GM21825 (cell line): Measurements from ENCODE around the gene ACP4.
A peak's percentile ranks its signal among the peaks of the same experiment; 100 is the strongest.

Experiments used
- ATAC-seq: cut with Tn5 transposase; IDR thresholded peaks from one replicate; pipeline ENCODE4 v1.9.1; 2021; ENCODE audit warnings: mild to moderate bottlenecking, moderate library complexity; ENCODE audit not compliant: unreplicated experiment

ACP4 gene

GRCh38 chr19:50820549-50821247 lies 30.5 kb downstream of the ACP4 start:
- ATAC-seq = no peak

DNA sequence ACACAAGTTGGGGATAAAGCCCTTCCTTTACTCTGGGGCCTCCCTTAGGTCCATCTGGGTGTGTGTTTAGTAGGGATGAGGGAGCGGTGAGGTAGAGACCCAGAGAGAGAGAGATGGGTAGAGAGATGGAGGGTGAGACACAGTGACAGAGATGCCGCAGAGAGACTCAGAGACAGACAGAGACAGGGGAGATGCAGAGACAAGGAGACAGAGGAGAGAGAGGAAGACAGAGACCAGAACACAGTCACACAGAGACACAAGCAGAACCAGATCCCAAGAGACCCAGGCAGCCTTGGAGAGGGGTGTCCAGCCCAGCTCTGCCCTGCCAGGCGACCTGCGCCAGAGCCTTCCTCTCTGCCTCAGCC lies 31.0 kb downstream of the ACP4 start:
- no peak for ATAC-seq

DNA sequence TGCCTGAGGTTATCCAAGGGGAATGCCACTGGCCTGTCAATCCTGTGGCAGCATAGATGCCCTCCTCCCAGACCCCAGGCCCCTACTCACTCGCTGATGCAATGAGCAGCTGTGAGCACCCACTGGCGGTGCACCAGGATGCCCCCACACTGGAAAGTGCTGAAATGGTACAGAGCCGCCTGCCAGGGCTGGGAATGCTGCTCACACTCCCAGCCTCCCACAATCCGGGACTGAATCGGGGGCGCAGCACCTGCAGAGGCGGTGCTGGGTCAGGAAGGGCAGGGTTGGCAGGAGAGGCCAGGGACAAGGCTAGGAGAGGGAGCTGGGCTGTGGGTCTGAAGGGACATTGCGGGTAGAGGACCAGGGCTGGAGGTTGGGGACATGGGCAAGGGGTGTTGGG lies 31.4 kb downstream of the ACP4 start:
- ATAC-seq = no peak

DNA sequence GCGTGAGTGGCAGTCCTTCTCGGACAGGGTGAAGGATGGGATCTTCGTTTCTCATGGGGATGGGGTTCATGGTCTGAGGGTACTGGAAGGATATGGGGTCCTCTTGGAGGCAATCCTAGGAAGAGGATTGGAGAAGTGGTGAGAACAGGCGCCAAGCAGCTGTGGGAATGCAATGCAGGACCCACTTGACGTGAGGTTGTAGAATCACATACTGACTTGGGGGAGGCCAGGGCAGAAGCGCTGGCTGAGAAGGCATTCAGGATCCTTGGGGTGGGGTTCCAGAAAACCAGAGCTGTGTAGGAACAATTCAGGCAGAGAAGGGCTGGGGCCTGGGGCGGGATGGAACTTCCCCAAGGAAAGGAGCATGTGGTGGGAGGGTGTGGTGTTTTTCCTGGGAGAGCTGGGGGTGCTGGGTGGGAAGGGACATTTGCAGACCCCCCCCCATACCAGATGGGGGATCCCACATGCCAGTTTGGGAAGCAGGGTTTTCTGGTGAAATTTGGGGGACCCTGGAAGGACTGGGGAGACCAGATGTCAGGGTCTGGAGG lies 32.5 kb downstream of the ACP4 start:
- no peak for ATAC-seq

- no peak for ATAC-seq
Measured at GRCh38 chr19:50823389-50824042, 33.3 kb downstream of the ACP4 start, which contains the start of gene KLK1. TSS of gene KLK1 (minus strand) at chr19:50823787. CDS start at chr19:50823748, 39 bp downstream.

- ATAC-seq = no peak
Measured at GRCh38 chr19:50826492-50827240, 36.5 kb downstream of the ACP4 start.

GRCh38 chr19:50827476-50827875 lies 37.3 kb downstream of the ACP4 start:
- ATAC-seq = no peak

DNA sequence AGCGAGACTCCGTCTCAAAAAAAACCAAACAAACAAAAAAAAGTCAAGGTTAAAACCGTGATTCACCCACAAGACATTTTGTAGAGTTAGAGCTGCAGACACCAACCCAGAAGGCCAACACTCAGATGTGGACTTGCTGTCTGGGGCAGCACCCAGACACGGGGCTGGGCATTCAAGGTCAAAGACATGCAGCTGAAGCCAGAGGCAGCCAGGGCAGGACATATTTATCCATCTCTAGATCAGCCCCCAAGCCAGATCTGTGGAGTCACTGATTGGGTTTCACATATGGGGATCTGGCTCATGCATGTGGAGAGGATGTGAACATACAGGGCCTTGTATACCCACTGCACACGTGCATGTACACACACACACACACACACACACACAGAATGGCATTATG lies 39.6 kb downstream of the ACP4 start:
- ATAC-seq = no peak

DNA sequence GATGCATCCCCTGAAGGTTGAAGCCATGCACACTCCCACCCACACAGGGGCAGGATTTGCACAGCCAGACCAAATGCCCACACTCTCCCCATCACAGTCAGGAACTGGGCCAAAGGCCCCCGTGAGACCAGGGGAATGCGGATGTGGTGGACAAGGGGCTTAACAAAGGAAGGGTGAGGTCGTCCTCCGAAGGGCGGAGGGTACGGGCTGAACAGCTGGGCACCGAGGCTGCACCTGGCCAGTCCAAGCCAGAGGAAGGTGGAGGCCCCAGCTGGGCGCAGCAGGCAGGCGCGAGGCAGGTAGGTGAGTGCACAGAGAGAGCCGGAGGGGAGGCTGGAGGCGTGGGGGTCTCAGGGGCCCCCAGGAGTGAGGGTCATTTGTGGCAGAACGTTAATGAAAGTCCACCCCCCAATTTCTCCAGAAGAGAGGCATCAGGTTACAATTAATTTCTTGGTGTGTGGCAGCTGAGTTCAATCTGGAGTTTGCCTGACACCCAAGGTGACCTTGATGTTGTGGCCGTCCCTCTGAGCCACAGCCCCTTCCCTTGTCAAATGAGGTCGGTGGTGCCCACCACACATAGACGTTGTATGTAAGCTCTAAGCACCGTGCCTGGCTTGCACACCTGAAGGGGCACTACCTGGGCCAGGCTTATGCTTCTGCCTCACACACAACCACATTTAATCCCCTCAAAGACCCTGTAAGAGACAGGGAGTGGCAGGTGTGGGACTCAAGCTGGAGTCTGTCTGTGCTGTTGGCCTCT lies 40.2 kb downstream of the ACP4 start:
- no peak for ATAC-seq

DNA sequence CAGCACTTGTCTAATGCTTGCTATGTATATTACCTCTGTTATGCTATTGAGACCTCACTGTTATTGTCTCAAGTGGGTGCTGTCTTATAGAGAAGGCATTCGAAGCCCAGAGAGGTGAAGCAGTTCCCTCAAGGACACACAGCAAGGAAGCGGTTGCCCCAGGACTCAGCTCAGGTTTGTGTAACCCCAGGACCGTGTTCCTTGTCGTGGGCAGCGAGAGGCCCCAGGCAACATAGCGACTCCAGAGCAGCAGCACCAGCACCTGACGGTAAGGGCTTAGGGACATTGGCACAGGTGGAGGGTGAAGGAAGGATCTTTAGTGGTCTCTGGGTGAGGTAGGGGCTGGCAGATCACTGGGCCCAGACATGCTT lies 40.8 kb downstream of the ACP4 start:
- no peak for ATAC-seq

GRCh38 chr19:50832666-50833065 lies 42.5 kb downstream of the ACP4 start:
- no peak for ATAC-seq

DNA sequence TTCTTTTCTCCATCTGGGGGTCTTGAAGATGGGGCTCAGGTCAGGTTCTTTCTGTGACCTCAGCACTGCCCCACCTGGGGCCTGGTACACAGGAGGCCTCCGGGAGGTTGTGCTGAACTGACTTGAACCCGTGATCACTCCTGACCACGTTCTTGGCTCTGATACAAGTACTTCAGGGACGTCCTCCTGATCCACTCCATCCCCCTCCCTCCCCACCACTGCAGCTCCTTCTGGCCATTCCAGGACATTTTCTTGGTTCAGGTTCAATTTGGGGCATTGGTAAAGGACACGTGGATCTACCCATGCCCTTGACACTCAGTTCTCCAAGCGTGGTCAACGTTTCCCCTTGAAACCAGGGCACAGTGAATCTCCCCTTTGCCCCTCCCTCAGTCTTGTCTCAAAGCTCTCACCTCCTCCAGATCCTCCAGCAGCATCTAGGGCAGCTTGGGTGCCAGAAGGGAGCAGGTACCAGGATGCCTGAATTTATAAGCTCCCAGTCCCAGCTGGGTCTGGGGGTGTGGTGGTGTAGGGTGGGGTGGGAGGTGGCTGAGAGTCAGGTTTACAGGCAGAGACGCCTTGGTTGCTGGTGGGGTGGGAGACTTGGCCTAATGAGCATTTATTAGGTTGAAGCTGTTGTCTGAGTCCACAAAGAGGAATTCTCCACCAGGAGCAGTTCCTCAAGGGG lies 43.0 kb downstream of the ACP4 start, which contains the start of gene KLK15:
TSS of gene KLK15 (minus strand) at position 458 of the 685 bp plus-strand sequence. CDS start 2,082 bp downstream, outside the sequence.
- ATAC-seq = no peak

DNA sequence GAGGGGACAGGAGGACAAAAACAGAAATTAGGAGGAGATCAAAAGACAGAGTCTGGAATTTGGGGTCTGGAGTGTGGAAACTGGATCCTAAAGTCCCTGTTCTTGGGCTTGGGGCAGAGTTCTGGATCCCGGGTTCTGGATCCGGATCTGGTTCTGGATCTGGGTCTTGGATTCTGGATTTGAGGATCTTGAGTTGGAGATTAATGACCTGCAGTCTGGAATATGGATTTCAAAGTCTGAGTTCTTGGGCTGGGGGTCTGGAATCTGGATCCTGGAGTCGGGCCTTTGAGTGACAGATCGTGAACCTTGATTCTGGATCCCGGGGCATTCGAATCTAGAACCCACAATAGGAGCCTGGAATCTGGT lies 43.6 kb downstream of the ACP4 start:
- ATAC-seq = no peak

- no peak for ATAC-seq
Measured at GRCh38 chr19:50835103-50835784, 45.0 kb downstream of the ACP4 start.

DNA sequence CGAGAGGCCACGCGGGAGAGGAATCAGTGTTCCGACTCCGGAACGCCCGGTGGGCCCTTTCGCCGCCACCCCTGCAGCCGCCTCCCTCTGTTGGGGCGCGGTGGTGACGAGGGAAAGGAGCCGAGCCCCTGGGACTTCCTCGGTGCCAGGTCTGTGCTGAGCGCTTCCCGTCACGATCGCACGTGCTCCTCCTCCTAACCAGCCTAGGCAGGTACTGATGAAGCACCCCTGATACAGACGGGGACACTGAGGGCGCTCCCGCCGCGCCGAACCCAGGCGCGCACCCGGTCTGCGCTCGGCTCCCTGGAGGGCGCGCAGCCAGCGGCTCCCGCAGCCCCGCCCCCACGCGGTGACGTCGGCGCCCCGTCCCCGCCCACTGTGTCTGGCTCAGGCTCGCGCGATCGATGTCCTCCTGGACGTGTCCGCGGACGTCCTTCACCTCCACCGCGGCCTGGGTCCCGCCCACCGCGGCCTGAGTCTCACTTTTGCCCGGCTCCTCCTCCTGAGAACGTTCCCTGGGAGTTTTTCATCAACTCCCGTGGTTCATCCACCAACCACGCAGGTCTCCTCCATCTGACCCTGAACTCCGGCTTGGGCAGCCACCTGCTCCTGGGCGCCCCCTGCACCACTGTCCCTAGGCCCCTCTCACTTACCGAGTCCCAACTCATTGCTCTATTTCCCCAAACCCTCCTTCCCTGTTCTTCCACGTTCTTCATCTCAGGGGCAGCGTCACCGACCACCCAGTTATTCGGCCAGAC lies 45.7 kb downstream of the ACP4 start:
- ATAC-seq = peak; percentile 82

DNA sequence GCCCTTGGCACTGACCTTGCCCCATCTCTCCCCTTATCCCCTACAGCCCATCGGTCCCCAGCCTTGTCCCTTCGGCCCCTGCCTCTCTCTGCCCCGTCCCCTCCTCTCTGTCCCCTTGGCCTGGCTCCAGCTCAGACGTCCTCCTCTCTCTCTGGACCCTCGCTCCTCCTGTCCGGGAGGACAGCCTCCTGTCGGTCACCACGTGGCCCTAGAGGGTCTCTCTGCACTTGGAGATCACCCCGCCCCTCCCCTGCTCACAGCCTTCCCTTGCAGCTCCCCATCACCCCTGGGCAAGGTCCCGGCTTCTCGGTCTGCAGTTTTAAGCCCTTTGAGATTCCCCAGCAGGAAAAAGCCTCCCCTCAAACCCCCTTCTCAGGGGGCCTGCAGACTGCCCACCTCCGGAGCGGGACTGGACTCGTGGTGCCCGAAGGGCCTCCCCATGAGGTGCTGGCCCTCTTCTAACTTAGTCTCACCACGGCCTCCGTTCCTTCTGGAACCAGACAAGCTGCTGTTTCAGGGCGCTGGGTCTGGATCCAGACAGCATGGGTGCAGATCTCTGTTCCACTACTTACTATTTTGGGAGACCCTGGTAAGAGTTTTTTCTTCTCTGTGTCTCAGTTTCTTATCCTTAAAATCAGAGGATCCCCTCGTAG lies 46.5 kb downstream of the ACP4 start:
- no peak for ATAC-seq

- ATAC-seq = no peak
Measured at GRCh38 chr19:50837300-50837699, 47.1 kb downstream of the ACP4 start.

- no peak for ATAC-seq
Measured at GRCh38 chr19:50838239-50838638, 48.0 kb downstream of the ACP4 start.
